A673 (cell line): Measurements from ENCODE around the gene TNNI3. TPM values are rescaled to one million over a fixed set of nuclear protein-coding genes. Genes with fewer than 3 reads are reported as not detected.

Source experiments
- BruUV-seq: library from RNA; stranded (reverse); fragments of 400-500 nt; replicated peaks from 2 replicates; lab custom pipeline; 2021; lab: Mats Ljungman, UMichigan
- CTCF ChIA-PET: fragments of 300-600 bp; sonication (Branson Sonifier 250); formaldehyde crosslinking; loops from one replicate; lab custom pipeline; 2022; ENCODE audit warnings: antibody characterized with exemption; lab: Charles Lee
- POLR2A ChIA-PET: fragments of 300-600 bp; sonication (Branson Sonifier 250); formaldehyde crosslinking; loops from one replicate; lab custom pipeline; 2022; ENCODE audit warnings: antibody characterized with exemption; ENCODE audit not compliant: low non-redundant PET; lab: Charles Lee
- DNase-seq: peaks from one replicate; pipeline ENCODE4 v3.0.0-alpha.2; 2015; ENCODE audit warnings: low spot score
- H3K27ac ChIP-seq: fragments of 200-600 bp; sonication (generic); 2 replicates; pipeline ENCODE4 v1.5.1; 2016; ENCODE audit warnings: mixed run types, low read depth, mild to moderate bottlenecking, mixed read lengths, antibody characterized with exemption, low read length; ENCODE audit not compliant: poor library complexity, severe bottlenecking
- H3K27me3 ChIP-seq: fragments of 200-600 bp; sonication (generic); replicated peaks from 2 replicates; pipeline ENCODE4 v1.6.1; 2017; ENCODE audit warnings: mixed run types, low read depth, mild to moderate bottlenecking, mixed read lengths, antibody characterized with exemption, low read length; ENCODE audit not compliant: insufficient read depth, poor library complexity
- H3K36me3 ChIP-seq: fragments of 200-600 bp; sonication (generic); 2 replicates; pipeline ENCODE4 v1.6.1; 2016; ENCODE audit warnings: mixed run types, mild to moderate bottlenecking, mixed read lengths, antibody characterized with exemption, low read length; ENCODE audit not compliant: insufficient read depth, poor library complexity, severe bottlenecking
- H3K4me1 ChIP-seq: fragments of 200-600 bp; sonication (generic); 2 replicates; pipeline ENCODE4 v1.6.1; 2017; ENCODE audit warnings: mixed run types, mild to moderate bottlenecking, mixed read lengths, antibody characterized with exemption, low read length; ENCODE audit not compliant: insufficient read depth, poor library complexity, severe bottlenecking
- H3K4me3 ChIP-seq: fragments of 200-600 bp; sonication (generic); 2 replicates; pipeline ENCODE4 v1.5.1; 2016; ENCODE audit warnings: low read depth, mixed run types, mild to moderate bottlenecking, mixed read lengths, low read length; ENCODE audit not compliant: poor library complexity, severe bottlenecking
- H3K9me3 ChIP-seq: fragments of 200-600 bp; sonication (generic); 2 replicates; pipeline ENCODE4 v1.6.1; 2016; ENCODE audit warnings: mixed run types, low read depth, mild to moderate bottlenecking, mixed read lengths, antibody characterized with exemption, low read length; ENCODE audit not compliant: poor library complexity, severe bottlenecking
- CTCF ChIP-seq: fragments of 300-800, 200-600 bp; sonication (generic); conservative IDR thresholded peaks from 2 replicates; pipeline ENCODE4 v1.5.1; 2017; ENCODE audit warnings: low read depth, mild to moderate bottlenecking, antibody characterized with exemption, low read length, moderate library complexity, mixed read lengths
- EZH2 ChIP-seq: fragments of 200-600 bp; sonication (generic); IDR thresholded peaks from 2 replicates; pipeline ENCODE4 v1.6.1; 2017; ENCODE audit warnings: borderline replicate concordance, low read depth, mild to moderate bottlenecking, mixed read lengths, antibody characterized with exemption, low read length; ENCODE audit not compliant: poor library complexity, severe bottlenecking
- intact Hi-C: fragments of 100-400 bp; cut with micrococcal nuclease; formaldehyde crosslinking; loops from one replicate; pipeline ENCODE4 v1.10.0; 2022; ENCODE audit not compliant: unreplicated experiment
- total RNA-seq: library from RNA; stranded (reverse); gene quantifications from 2 replicates; pipeline ENCODE4 v1.2.3, GENCODE V29; 2021

Gene TNNI3
- total RNA-seq, 1 experiment from 2014 or later: 12.8 TPM

DNA sequence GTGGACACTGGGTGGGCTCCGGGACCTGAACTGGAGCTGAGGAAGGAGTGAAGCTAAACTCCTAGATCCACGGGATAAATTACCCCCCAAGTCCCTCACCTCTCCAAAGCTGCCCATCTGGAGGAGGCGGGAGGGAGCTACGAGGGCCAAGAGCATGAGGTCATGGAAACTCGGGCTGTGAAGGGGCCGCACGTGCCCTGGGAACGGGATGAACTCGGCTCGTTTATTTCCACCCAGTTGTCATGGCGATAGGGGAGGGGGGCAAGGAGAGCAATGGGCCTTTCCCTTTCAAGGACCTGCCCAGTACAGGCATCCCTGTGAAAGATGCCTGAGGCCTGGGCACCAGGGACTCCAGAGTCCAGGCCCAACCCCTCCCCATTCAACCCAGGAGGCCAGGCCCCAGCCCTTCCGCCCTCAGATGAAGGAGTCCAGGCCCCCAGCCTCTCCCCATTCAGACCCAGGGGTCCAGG lies 43.9 kb downstream of the TNNI3 start:
- no peak for DNase-seq
- Histone ChIP-seq H3K27me3 (no peaks in the 10 kb centered on the region), H3K36me3 (peaks cover 2% of the 10 kb centered on the region), H3K4me1 (peaks cover 14% of the 10 kb centered on the region), H3K9me3 (no peaks in the 10 kb centered on the region), H3K4me3 (no peak overlapping the region), H3K27ac (no peak overlapping the region)
- POLR2A ChIA-PET: no interaction called here
- CTCF ChIA-PET: interaction anchor here (0.5 kb wide), 1 partner anchor 433 kb away, joined by 3 read pairs; no protein-coding TSS in a partner anchor
- no peak for TF ChIP-seq EZH2
- TF ChIP-seq CTCF: no peak
- intact Hi-C loops: no loop called here
- no TSS peak for BruUV-seq

DNA sequence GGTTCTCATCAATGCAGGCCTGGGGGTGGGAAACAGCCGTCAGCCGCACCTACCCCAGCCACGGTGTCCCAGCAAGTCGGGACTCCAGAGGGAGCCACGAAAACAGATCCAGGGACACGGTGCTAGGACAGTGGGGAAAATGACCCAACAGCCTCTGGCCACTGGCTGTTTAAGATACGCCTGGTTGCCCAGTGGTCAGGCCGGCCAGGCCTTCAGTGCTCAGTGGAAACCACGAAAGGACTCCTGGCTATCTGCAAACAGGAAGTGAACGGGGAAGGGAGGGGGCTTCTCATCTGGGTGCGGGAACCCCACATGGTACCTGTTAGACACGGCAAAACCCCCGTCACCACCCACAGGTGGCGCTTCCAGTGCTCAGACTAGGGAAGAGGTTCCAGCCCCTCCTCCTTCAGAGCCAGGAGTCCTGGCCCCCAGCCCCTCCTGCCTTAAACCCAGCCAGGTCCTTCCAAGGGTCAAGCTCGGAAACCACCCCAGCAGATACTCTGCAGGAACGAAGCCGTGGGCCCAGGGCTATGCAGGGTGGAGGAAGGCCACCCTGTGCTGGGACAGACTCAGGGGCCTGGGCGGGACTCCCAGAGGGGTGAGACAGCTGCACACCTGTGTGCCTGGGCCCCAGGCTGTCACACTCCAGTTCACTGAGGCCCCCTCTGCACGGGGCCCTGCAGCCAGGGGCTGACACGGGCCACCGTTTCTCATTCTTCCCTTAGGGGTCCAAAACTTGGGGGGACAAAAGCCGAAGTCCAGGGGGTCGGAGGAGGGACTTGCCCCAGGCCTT lies 44.6 kb downstream of the TNNI3 start:
- Histone ChIP-seq H3K4me3 (no peak overlapping the region), H3K9me3 (no peaks in the 10 kb centered on the region), H3K4me1 (peaks cover 8% of the 10 kb centered on the region), H3K36me3 (peaks cover 2% of the 10 kb centered on the region), H3K27ac (no peak overlapping the region), H3K27me3 (no peaks in the 10 kb centered on the region)
- ChIA-PET POLR2A (no interaction called here), CTCF (no interaction called here)
- BruUV-seq: no TSS peak
- intact Hi-C loops: no loop called here
- TF ChIP-seq EZH2: no peak
- TF ChIP-seq CTCF: no peak
- no peak for DNase-seq

DNA sequence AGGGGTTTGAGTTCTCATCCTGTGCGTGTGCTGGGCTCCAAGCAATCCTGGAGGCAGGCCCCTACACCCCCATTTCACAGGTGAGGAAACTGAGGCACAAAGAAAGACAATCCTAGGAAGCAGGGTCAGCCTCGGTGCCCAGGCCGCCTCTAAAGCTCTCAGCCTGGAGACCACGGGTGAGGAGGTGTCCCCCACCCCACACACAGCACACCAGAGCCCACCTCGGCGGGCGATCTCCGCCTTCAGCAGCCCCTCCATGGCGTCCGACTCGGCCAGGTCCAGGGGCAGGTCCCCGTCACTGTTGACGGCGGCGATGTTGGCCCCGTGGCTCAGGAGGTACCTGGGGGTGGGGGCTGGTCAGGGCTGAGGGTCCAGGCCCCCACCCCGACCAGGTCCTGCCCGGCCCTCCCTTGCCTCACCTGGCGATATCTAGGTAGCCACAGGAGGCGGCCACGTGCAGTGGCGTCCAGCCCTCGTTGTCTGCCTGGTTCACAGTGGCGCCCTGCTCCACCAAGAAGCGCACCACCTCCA lies 45.2 kb downstream of the TNNI3 start:
- DNase-seq: no peak
- H3K36me3 ChIP-seq: peaks cover 2% of the 10 kb centered on the region
- intact Hi-C loops: no loop called here
- H3K4me1 ChIP-seq: peaks cover 8% of the 10 kb centered on the region
- TF ChIP-seq CTCF: no peak
- TF ChIP-seq EZH2: no peak
- CTCF ChIA-PET: no interaction called here
- POLR2A ChIA-PET: no interaction called here
- H3K4me3 ChIP-seq: no peak overlapping the region
- H3K9me3 ChIP-seq: no peaks in the 10 kb centered on the region
- BruUV-seq: no TSS peak
- no peaks in the 10 kb centered on the region for H3K27me3 ChIP-seq
- H3K27ac ChIP-seq: no peak overlapping the region
